Skin of body (tissue), 1 donor: Measurements from ENCODE around the gene SNRNP200. TPM values are rescaled to one million over a fixed set of nuclear protein-coding genes. Genes with fewer than 3 reads are reported as not detected.

Source experiments
- total RNA-seq: library from RNA; depleted of rRNA; stranded (reverse); fragments of >200 nt; gene quantifications from one replicate; pipeline ENCODE4 v1.2.3, GENCODE V29; 2014

The SNRNP200 gene
- total RNA-seq, 1 donor from 2014 or later, result 61.2 TPM

Other genes starting within 250 kb of the SNRNP200 start
- gene ADRA2B, start 189.0 kb downstream of the SNRNP200 start, total RNA-seq, result 2.0 TPM
- gene ASTL, start 167.0 kb downstream of the SNRNP200 start, total RNA-seq, result 0.30 TPM
- 59.4 TPM for gene DUSP2, start 160.1 kb downstream of the SNRNP200 start, total RNA-seq
- 76.2 TPM for gene STARD7, start 96.7 kb downstream of the SNRNP200 start, total RNA-seq
- 12.4 TPM for gene TMEM127, start 39.5 kb downstream of the SNRNP200 start, total RNA-seq
- gene CIAO1, start 39.3 kb downstream of the SNRNP200 start, total RNA-seq, result 46.0 TPM
- gene ITPRIPL1, start 19.8 kb upstream of the SNRNP200 start, total RNA-seq, result 6.1 TPM
- 8.6 TPM for gene NCAPH, start 30.2 kb upstream of the SNRNP200 start, total RNA-seq
- gene NEURL3, start 199.8 kb upstream of the SNRNP200 start, total RNA-seq, result 0.10 TPM
- 16.2 TPM for gene ARID5A, start 231.2 kb upstream of the SNRNP200 start, total RNA-seq